ENCODE measurements around the gene SAXO1.

DNA sequence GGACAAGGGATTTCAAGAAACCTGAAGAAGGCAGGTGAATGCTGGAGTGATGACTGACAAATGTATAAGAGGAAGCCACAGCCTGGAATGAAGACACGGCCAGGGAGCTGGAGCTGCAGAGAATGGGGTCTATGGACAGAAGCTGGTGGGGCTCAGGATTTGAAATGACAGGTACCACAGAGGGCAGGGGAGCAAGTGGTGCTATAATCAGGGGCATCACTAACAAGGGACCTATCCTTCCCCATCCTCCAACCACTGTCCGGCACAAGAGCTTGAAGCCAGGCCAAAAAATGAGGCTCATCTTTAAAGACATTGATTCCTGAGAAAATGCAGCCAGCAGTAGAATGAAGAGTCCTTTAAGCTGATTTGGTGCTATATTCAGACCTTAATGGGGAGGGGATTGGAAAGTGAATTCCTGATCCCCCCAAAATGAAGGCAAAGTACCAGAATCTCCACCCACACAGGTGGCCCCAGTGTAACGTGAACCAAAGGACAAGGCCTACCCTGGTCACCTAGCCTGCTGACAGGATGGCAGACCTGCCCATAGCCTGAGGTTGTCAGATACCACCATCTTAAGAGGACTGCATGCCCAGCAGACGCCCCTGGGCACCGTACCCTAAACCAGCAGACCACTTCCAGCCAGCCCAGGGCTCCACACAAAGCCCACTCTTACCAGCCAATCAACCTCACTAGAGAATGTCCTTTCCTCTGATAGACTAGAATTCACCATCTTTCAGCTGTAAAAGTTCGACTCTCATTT is 109.2 kb downstream of the SAXO1 start:
- TF ChIP-seq, protein P1, sequence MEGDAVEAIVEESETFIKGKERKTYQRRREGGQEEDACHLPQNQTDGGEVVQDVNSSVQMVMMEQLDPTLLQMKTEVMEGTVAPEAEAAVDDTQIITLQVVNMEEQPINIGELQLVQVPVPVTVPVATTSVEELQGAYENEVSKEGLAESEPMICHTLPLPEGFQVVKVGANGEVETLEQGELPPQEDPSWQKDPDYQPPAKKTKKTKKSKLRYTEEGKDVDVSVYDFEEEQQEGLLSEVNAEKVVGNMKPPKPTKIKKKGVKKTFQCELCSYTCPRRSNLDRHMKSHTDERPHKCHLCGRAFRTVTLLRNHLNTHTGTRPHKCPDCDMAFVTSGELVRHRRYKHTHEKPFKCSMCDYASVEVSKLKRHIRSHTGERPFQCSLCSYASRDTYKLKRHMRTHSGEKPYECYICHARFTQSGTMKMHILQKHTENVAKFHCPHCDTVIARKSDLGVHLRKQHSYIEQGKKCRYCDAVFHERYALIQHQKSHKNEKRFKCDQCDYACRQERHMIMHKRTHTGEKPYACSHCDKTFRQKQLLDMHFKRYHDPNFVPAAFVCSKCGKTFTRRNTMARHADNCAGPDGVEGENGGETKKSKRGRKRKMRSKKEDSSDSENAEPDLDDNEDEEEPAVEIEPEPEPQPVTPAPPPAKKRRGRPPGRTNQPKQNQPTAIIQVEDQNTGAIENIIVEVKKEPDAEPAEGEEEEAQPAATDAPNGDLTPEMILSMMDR (conservative IDR thresholded peaks at IDR 0.05 in 1 of 2, IDR thresholded peaks at IDR 0.05 in 1 of 2; ENCODE audit: extremely low read depth in 1 of 2, insufficient read depth in 1 of 2, low read depth in 1 of 2, low read length in 2 of 2): no peak
- no peak for TF ChIP-seq EZH2 (IDR thresholded peaks at IDR 0.05; ENCODE audit: borderline replicate concordance, low read length)
